Left forelimb (tissue), 1 donor: Measurements from ENCODE around the gene PUSL1.
"Not testable (repeated sequence)": the region's sequence is repeated elsewhere in the genome, so short reads cannot be mapped to it uniquely, and the experiment has no call there.

ENCODE experiments used
- DNase-seq: peaks from one replicate; pipeline ENCODE4 v3.0.0-alpha.2; 2018; ENCODE audit warnings: low spot score

Gene PUSL1

DNA sequence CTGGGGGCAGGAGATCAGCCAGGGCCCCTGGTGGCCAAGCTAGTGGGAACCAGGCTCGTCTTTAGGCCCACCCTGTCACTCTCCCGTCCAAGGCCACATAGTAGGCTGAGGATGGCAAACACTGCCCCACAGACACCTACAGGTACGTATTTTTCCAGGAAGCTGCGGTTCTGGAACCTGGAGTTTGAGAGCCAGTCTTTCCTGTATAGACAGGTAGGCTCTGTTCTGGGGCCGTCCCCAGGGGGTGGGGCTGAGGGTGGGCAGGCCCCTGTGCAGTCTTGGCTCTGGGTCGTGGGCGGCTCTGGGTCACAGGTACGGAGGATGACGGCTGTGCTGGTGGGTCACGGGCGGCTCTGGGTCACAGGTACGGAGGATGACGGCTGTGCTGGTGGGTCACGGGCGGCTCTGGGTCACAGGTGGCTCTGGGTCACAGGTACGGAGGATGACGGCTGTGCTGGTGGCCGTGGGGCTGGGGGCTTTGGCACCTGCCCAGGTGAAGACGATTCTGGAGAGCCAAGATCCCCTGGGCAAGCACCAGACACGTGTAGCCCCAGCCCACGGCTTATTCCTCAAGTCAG, 2.2 kb downstream of the PUSL1 start:
- no peak for DNase-seq

DNA sequence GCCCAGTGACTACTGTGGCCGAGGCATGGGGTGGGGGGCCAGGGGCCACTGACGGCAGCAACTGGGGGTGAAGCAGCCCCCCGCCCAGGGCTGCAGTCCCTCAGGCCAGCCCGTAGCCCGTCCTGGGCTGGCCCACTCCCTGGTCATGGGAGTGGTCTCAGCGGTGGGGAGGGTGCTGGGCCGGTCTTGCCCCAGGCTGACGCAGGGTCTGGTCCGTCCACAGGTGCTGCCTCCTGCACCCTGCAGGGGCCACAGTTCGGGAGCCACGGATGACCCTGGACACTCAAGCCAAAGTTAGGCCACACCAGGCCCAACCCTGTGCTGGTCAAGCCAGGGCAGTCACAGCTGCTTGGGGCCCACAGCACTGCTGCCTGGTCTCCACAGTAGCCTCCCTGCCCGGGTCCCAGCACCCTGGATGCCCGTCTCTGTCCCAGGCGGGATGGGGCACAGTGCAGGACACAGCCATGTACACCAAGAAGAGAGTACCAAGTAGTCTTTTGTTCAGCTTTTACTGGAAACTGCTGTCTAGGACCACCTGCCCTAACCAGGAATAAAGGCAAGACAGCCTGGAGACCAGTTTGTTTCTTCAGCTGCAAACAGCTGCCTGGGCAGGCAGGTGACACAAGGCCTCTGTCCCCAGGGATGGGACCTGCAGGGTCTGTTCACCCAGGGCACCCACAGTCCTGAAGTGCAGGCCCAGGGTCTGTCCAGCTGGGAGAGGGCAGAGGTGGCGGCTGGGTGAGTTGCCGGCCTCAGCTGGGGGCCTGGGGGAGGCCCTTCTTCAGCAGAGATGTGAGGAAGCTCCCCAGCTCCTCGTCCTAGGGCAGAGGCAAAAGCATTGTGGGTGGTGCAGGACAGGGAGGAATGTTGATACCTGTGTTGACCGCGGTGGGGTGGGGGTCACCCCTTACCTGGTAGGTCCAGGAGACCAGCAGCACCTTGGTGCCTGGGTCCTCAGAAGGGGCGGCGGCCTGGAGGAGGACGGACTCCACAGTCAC, 3.0 kb downstream of the PUSL1 start:
- no peak for DNase-seq

DNA sequence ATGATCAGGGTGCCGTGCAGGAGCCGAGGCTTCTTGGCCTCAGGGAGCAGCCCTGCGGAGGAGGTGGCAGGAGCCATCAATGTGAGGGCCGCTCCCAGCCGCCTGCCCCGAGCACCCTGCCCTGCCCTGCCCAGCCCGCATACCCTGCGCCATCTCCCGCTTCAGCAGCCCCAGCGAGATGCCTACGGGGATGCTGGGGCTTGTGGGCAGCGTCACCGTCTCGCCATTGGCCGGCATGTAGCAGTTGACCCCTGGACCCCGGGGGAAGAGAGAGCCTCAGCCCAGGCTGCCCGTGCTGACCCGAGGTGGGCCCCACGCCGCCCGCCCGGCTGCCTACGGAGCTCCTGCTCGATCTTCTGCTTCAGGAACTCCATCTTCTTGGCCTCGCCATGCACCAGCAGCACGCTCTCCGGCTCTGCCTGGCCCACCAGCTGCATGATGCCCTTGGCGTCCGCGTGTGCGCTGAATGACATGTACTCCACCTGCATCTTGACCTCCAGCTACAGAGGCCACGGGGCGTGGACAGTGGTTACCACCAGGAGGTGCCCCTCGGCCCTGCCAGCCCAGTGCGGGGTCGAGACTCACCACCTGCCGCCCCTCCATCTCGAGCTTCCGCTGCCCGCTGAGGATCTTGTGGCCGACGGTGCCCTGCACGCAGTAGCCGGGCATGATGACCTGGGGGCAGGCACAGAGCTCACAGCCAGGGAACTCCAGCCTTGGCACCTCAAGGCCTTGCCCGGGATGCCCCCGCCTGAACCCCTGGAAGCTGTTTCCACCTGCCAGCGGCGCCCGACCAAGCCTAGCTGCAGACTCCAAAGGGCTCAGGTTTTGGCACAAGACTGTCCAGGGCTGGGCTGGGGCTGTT, 4.3 kb downstream of the PUSL1 start:
- DNase-seq: no peak

DNA sequence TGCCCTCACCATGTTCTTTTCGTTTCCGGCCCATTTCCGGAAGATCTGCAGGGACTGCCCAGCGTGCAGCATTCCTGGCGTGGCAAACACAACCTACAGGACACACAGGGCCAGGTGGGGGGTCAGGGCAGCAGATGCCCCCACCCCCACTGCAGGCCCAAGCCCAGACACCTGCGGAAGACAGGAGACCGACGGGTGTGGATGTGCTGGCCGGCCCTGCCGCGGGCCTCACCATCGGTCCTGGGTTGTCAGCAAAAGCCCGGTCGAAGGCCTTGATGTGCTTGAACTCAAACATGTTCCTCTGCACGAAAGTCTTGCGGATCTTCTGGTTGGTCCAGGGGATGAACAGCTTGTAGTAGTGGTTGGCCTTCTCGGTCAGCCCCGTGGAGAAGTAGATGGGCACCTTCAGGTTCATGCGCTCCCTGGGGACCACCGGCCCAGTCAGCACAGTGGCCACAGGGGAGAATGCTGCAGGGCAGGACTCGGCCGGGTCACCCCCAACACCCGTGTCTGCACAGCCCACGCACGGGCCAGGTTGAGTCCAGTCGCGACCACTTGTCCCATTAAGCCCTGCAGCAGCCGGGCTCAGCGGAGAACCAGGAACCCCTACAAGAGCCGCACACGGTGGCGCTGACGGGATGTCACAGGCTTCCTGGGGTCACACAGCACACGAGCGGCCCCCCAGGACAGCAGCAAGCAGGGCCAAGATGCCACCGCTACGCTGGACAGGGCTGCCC, 5.3 kb downstream of the PUSL1 start:
- DNase-seq: no peak

DNA sequence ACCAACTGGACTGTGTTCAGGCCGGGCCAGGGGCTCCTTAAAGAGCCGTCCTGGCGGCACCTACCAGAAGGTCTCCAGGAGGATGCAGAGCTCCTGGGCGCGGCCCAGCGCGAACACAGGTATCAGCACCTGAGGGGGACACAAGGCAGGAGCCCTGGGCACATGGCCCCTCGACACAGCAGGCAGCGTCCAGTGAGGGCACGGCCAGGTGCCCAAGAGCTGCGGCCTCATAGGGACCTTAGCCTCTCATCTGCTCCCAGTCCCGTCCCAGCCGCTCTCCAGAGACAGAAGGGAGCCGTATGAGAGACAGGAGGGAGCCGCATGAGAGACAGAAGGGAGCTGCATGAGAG, 5.8 kb downstream of the PUSL1 start:
- DNase-seq: no peak

- no peak for DNase-seq
Measured at GRCh38 chr1:1314678-1315335, 6.4 kb downstream of the PUSL1 start.

GRCh38 chr1:1315435-1315954, 7.1 kb downstream of the PUSL1 start:
- no peak for DNase-seq

- not testable (repeated sequence) for DNase-seq
Measured at GRCh38 chr1:1316199-1316598, 7.8 kb downstream of the PUSL1 start.

- DNase-seq: no peak
Measured at GRCh38 chr1:1317420-1317819, 9.0 kb downstream of the PUSL1 start.

DNA sequence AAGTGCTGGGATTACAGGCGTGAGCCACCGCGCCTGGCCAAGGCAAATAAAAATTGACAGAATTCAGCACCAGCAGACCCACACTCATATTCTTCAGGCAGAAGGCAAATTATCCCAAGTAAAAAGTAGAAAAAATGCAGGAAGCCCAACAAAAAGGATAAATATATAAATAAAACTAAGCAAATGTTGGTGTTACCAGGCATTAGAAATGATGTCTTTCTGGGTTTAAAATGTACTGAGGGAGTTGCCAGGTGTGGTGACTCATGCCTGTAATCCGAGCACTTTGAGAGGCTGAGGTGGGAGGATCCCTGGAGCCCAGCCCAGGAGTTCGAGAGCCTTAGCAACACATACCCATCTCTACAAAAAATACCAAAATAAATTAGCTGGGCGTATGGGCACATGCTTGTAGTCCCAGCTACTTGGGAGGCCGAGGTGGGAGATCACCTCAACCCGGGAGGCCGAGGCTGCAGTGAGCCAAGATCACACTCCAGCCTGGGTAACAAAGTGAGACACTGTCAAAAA, 9.8 kb downstream of the PUSL1 start:
- no peak for DNase-seq

DNA sequence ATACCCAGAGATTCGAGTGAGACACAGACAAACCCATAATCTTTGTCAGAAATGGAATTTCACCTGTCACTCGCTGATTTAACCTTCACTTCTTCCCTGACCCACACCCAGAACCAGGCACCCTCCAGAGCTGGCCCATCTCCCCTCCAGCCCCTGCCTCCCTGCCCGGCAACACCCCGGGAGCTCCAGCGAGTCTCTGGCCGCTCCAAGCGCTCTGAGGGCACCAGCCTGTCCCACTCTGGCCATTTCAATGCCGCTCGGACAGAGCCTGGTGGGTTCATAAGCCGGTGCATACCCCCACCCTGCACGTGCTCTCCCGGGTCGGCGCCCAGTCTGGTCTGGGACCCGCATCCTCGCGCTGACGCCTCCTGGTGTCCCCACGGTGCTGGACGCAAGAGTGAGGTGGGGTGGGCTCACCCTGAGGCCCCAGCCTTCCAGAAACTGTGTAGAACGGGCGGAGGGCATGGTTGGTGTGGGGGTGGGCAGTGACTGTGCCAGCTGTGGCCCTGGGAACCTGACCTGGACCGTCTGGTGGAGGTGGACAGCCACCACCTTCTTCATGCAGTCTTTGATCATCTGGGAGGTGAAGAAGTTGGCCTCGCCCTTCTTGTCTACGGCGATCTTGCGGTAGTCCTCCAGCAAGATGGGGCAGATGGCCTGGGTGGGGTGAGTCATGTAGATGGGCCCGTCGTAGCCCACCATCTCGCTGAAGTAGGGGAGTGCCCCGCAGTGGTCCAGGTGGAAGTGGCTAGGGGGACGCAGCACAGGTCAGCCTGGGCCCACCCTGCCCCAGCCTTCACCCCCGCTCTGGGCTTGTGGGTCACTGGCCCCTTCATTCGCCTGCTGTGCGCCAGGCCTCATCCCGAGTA, 10.6 kb downstream of the PUSL1 start:
- DNase-seq: no peak

DNA sequence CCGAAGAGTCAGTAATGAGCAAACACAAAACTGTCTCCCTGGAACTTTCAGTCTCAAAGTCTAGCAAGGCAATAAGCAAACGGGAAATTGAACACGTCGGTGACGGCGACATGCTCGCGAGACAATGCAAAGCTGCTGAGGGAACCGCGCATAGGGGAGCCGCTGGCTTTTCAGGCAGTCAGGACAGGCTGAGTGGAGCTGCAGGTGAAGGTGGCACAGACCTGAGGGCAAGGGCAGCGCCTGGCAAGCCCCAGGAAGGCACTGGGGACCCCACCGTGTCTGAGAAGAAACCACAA, 11.2 kb downstream of the PUSL1 start:
- no peak for DNase-seq

GRCh38 chr1:1320666-1321448, 12.5 kb downstream of the PUSL1 start:
- no peak for DNase-seq

DNA sequence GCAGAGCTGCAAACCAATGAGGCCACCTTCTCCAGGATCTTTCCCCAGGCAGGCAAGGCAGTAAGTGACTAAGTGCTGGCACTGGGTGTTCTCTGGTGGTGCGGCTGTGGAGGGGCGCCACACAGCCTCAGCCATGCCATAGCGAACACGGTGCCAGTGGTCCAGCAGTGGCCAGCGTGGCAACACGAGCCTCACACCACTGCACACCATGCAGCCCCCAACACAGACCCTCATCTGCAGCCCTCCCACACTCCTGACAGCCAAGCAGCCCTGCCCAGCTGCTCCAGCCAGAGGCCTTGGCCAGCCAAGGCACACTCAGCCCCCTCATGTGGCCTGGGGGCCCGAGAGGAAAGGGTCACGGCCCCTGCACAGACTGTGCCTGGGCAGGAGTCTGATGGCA, 13.1 kb downstream of the PUSL1 start:
- no peak for DNase-seq

- no peak for DNase-seq
Measured at GRCh38 chr1:1322418-1322817, 14.0 kb downstream of the PUSL1 start.

DNA sequence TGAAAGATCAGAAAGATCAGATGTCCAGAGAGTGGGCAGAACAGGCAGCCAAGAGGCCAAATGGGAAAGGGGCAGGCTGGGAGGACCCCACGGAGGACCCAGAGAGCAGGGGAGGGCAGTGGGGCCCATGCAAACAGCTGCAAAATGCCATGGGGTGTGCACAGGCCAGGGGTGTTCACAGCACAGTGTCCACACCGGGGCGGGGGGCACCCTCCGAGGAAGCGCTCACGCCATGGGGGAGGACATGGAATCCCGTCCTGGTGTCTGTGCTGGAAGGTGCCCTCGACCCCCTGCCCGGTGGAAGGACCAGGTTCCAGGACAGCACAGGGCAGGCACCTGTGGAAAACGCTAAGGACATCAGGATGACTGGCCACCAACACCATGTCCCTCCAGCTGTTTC, 14.6 kb downstream of the PUSL1 start:
- DNase-seq: no peak

- no peak for DNase-seq
Measured at GRCh38 chr1:1324084-1324523, 15.7 kb downstream of the PUSL1 start.

DNA sequence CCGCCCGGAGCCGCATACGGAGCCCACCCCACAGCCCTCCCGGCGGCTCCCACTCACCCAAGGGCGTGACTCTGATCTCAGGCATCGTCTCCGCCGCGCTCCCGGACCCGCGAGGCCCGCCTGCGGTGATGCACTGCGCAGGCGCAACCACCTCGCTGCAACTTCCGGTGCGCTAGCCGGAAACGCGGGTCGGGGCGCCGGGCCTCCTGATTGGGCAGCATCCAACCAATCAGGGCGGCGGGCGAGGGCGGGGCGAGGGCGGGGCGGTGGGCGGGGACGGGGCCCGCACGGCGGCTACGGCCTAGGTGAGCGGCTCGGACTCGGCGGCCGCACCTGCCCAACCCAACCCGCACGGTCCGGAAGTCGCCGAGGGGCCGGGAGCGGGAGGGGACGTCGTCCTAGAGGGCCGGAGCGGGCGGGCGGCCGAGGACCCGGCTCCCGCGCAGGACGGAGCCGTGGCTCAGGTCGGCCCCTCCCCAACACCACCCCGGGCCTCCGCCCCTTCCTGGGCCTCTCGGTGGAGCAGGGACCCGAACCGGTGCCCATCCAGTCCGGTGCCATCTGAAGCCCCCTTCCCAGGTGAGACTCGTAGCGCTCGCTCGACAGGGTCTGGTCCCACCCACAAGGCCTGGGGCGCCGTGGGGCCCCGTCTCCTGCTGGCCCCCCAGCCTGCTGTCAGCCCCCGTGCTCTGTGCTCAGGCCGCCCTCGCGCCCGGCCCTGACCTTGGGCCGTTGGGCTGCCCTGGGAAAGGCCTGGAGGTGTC, 16.3 kb downstream of the PUSL1 start, which contains the start of the genes CPTP and INTS11:
Gene CPTP (plus strand): TSS at position 279 of the 764 bp plus-strand sequence. CDS start 2,109 bp downstream, outside the sequence.
Gene INTS11 (minus strand): TSS at position 137 of the 764 bp plus-strand sequence. CDS start 52 bp downstream, at position 85.
- DNase-seq: peak; percentile 96
